ENCODE data around the gene SULT4A1.

- TF ChIP-seq EZH2 (IDR thresholded peaks at IDR 0.05; ENCODE audit: borderline replicate concordance, low read length), result no peak
- no peak for TF ChIP-seq CTCF (IDR thresholded peaks at IDR 0.05; ENCODE audit: low read length)
Measured at GRCh38 chr22:43878079-43878795, 15.9 kb upstream of the SULT4A1 start.
